ENCODE data around the gene SDHB.

Gene SDHB

DNA sequence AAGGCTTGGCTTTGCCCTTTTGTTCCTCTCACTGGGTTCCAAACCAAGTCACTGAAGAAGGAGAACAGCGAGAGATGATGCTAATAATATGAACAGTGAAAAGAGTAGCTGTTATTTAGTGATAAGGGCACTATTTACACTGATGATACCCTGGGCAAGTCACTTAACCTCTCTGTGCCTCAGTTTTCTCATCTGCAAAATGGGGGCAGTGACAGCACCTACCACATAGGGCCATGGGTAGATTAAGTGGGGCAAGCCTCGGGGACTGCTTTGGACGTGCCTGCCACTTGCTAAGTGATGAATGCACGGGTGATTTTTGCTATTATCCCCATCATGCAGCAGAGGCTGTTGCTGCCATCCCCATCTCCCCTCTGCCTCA, 51.3 kb downstream of the SDHB start:
- no peak overlapping the region for H3K4me3 ChIP-seq (ENCODE audit: low read depth, low read length)
- no peak for TF ChIP-seq CTCF (conservative IDR thresholded peaks at IDR 0.05; ENCODE audit: low read depth, low read length)
- no peak for DNase-seq (ENCODE audit: low read depth)

- H3K4me3 ChIP-seq (ENCODE audit: low read depth, low read length) = no peak overlapping the region
- no peak for DNase-seq (ENCODE audit: low read depth)
- no peak for TF ChIP-seq CTCF (conservative IDR thresholded peaks at IDR 0.05; ENCODE audit: low read depth, low read length)
Measured at GRCh38 chr1:17001760-17002523, 51.9 kb downstream of the SDHB start.

DNA sequence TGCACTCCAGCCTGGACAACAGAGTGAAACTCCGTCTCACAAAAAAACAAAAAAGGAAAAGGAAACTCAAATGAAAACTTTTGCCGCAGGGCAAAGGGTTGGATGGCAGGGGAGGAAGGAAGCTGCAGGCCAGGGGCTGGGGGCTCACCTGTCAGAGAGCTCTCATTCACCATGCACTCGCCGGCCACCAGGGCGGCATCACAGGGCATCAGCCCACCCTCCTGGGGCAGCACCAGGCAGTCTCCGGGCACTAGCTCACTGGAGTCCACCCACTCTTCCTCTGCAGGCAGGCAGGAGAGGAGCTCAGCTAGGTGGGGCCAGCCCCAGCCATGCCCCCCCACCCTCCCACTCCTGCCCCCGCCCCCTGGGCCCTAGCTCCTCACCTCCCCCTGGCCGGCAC, 54.0 kb downstream of the SDHB start:
- DNase-seq (ENCODE audit: low read depth) = no peak
- no peak overlapping the region for H3K4me3 ChIP-seq (ENCODE audit: low read depth, low read length)
- no peak for TF ChIP-seq CTCF (conservative IDR thresholded peaks at IDR 0.05; ENCODE audit: low read depth, low read length)

DNA sequence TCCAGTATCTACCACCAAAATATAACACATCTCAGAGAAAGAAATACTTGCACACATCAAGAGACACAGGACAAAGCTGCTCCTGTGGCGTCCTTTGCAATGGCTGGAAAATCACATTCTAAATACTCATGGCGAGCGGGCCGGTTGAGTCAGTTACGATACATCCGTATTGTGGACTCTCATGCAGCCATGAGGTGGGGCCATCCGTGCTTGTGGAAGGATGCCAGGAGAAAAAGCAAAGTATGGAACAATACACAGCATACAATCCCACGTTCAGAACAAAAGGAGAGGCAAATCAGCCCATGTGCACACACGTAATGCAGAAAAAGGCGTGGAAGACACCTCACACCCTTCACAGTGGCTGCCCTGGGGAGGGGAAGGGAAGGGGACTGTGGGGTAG, 55.2 kb downstream of the SDHB start:
- no peak for DNase-seq (ENCODE audit: low read depth)
- no peak for TF ChIP-seq CTCF (conservative IDR thresholded peaks at IDR 0.05; ENCODE audit: low read depth, low read length)
- H3K4me3 ChIP-seq (ENCODE audit: low read depth, low read length) = no peak overlapping the region

- H3K4me3 ChIP-seq (ENCODE audit: low read depth, low read length) = no peak overlapping the region
- DNase-seq (ENCODE audit: low read depth) = no peak
- TF ChIP-seq CTCF (conservative IDR thresholded peaks at IDR 0.05; ENCODE audit: low read depth, low read length) = no peak
Measured at GRCh38 chr1:16996845-16997244, 57.0 kb downstream of the SDHB start.

DNA sequence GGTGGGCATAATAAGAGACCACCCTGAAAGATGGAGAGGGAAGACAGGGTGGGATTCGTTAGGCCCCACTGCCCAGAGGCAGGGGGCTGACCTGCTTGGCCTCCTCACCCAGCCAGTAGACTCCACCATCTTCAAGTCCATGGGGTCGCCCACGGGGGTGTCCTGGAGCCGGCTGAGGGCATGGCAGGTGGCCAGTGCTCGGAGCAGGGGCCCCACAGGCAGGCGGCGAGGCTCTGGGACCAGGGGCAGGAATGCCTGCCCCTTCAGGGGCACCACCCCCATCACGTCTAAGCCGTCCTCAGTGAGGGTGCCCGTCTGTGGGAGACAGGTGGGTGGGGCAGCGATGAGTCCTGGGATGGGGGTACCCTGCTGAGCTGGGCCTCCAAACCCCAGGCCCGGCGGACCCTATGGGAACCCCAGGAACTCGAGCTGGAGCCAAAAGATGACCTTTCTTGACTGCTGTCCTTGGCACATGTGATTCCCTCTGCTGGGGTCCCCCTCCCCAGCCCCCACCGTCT, 60.3 kb downstream of the SDHB start:
- no peak overlapping the region for H3K4me3 ChIP-seq (ENCODE audit: low read depth, low read length)
- no peak for DNase-seq (ENCODE audit: low read depth)
- no peak for TF ChIP-seq CTCF (conservative IDR thresholded peaks at IDR 0.05; ENCODE audit: low read depth, low read length)

GRCh38 chr1:16992675-16993074, 61.2 kb downstream of the SDHB start:
- no peak for TF ChIP-seq CTCF (conservative IDR thresholded peaks at IDR 0.05; ENCODE audit: low read depth, low read length)
- no peak for DNase-seq (ENCODE audit: low read depth)
- no peak overlapping the region for H3K4me3 ChIP-seq (ENCODE audit: low read depth, low read length)

All from choroid plexus epithelial cell (primary cell).